DMS 273 (cell line): ENCODE measurements around the gene TMEM178A.

Source experiments
- DNase-seq: peaks from one replicate; lab custom pipeline; 2025; ENCODE audit not compliant: unreplicated experiment; lab: John Stamatoyannopoulos, UW

Gene TMEM178A

DNA sequence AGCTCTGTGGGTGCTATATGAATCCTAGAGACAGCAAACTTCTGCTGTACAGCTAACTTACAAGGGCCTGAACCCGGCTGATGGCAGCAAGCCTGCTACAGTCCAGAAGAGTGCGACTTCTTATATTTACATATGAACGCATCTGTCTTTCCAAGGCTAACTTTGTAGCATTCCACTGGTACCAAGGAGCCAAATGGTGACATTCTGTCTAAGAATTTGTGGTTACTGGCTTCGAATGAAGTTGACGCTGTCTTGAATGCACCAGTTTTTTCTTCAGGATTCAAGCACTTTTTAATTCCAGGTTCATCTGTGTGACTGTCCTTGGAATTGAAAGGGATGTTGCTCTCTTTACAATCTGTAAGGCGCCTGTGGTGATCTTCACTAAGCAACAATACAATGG lies 70.9 kb downstream of the TMEM178A start:
- DNase-seq, result no peak

DNA sequence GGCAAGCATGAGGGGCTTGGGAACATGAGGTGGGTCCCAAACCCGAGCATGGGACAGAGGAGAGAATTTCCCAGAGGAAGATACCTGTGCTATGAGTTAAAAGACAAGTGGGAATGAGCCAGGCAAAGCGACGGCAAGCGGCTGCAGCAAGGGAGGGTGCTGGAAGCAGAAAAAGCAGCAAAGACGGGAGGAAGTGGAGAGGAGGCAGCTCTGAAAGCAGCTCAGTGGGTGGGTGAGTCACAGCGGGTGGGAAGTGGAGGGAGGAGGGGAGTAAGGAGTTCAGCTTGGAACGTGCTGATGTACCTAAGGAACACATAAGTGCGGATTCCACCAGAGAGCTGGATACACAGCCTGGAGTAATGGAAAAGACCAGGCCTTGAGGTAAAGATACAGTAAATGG lies 71.9 kb downstream of the TMEM178A start:
- no peak for DNase-seq

DNA sequence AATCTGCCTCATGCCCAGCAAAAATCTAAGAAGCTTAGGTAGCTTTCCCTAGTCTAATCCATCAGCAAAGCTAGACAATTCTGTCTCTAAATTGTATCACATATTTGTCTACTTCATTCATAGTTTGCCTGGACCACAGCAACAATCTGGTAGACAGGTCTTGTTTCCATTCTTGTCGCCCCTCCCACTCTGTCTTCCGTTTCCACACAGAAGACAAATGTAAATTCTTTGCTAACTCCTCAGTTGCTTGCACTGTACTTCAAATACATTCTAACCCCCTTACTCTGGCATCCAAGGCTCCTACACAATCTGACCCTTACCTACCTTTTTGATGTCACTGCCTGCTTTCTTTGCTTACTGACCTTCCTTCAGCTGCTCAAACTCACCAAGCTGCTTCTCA lies 73.2 kb downstream of the TMEM178A start:
- DNase-seq, result no peak

DNA sequence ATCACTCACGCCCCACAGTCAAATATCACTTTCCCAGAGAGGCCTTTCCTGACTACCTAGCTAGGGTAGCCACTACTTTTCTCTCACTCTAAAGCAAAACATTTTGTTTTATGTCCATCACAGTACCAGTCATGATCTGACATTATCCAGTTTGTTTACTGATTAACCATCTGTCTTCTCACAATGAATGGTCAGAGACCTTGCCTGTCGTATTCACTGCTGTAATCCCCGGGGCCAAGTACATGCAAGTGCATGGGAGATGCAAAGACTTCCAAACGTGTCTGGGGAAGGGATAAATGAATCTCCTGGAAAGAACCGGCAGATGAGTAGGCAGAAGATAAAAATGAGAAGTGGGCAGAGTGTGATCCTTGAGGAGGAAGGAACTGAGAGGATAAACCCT lies 73.7 kb downstream of the TMEM178A start:
- no peak for DNase-seq

DNA sequence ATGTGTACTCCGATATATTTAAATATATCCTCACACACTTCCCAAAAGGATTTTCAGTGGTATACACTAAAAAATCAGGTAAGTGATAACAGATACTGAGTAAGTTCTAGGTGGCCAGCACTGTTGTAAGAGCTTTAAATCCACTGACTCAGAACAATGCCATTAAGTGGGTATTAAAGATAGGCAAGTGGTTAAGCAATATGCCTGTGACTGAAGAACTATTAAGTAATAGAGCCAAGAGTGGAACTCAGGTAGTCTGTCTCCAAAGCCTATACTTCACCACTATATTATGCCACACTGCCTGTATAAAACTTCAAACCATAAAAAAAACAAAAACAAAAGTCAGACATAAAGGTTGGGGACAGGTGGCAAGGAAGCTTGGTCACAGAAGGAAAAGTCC lies 76.2 kb downstream of the TMEM178A start:
- DNase-seq, result no peak

DNA sequence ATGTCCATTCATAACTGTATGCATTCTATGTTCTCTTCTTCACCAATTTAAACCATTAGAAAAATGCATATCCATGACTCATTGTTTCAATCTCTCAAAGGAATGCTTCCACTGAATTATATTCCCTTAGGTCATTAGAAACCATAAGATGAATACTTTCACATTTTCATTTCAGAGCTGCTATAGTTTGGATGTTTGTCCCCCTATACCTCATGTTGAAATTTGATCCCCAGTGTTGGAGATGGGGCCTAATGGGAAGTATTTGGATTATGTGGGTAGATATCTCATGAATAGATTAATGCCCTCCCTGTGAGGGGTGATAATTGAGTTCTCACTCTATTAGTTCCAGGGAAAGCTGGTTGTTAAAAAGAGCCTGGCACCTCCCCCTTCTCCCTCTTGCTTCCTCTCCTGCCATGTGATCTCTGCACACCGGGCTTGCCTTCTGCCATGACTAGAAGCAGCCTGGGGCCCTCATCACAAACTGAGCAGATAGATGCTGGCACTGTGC lies 77.6 kb downstream of the TMEM178A start:
- DNase-seq, result peak; percentile 25

DNA sequence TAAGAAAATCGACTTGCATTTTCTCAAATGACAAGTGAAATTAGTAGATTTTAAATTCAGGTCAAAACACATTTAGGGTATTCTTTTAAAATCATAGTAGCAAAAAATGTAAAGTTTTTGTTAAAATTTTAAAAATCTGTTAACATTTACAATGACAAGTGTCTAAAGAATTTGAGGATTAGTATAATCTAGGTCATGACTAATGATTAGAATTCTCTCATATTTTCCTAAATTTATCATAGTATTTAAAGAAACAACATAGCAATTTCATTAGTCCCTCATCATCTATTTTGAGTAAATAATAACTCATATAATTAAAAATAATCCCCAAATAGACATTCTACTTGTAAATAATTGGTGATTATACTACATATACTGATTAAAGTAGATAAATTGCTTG lies 89.7 kb downstream of the TMEM178A start:
- no peak for DNase-seq

DNA sequence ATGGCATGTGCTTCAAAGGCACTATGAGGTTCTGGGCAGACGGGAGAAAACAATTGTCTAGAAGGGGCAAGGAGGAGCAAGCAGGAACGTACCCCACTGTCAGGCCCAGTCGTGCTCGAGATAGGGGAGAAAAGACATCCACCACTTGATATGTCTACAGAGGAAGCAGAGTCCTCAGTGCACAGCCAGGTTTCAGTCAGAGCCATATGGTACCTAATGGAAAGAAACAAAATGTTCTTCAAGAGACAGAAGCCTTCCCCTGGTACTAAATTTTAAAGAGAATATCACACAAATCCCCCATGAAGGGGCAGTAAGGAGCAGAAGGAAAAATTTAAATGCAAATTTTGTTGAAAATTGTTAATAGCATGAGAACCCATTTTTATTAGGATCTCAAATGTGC lies 91.4 kb downstream of the TMEM178A start:
- DNase-seq, result no peak

DNA sequence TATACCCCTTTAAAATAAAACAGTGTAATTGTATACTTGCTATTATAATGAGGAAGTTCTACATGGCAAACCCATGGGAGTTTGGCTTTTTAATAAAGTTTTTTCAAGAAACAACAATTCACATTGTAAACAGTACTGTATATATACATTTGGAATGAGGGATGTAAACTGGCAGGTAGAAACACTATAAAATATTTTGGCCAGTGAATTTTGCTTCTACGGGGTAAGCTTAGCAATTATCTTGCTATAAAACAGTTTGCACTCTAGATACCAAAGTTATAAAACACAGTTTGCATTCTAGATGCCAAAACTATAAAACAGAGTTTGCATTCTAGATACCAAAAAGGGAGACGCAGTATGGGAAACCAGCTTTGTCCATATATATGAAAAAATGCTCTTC lies 96.7 kb downstream of the TMEM178A start:
- no peak for DNase-seq
